ENCODE data around the gene TBC1D4.
A peak's percentile ranks its signal among the peaks of the same experiment; 100 is the strongest.

TBC1D4 gene

DNA sequence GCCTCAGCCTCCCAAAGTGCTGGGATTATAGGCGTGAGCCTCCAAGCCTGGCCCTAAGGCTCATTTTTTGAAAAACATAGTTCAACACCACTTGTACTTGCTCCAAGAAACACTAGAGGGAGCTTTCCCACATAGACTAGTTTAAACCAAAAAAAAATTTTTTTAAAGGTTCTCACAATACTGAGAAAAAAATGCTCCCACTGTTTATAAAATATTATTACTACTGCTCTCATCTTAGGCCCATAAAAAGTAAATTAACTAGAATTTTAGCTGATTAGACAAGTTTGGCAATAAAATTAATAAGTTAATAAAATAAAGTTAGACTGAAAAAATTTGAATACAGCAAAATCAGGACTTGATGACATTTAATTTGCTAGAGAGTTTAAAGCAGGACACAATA lies 109.5 kb downstream of the TBC1D4 start:
- Histone ChIP-seq H3K4me3 (ENCODE audit: low read depth, low read length) (no peak overlapping the region), H2AFZ (ENCODE audit: low read length, unreplicated experiment) (no peak overlapping the region), H3K4me1 (ENCODE audit: control insufficient read depth, insufficient read depth, low read length, unreplicated experiment) (peaks cover 24% of the 10 kb centered on the region), H3K79me2 (ENCODE audit: control insufficient read depth, insufficient read depth, low read length, unreplicated experiment) (no peaks in the 10 kb centered on the region), H3K36me3 (ENCODE audit: insufficient read depth, low read length) (no peaks in the 10 kb centered on the region), H3K27me3 (ENCODE audit: insufficient read depth, low read length) (no peaks in the 10 kb centered on the region), H3K27ac (ENCODE audit: low read depth, low read length) (no peak overlapping the region)

DNA sequence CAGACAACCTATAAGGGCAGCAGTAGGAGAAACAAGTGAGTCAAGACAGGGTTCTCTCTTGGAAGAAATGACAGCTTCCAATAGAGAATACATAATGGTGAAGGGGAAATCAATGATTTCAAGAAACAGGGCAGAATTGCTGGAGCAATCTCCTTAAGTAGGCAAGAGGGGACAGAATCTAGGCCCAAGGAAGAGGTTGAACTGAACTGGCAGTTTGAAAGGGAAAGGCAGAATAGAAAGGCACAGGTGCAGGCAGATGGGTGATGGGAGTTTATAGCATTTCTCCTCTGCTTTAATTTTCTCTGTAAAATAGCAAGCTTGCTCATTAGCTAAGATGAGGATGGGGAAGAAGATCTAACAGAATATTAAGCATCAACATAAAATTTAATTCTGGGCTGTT lies 110.8 kb downstream of the TBC1D4 start:
- H3K4me3 ChIP-seq (ENCODE audit: low read depth, low read length) = no peak overlapping the region
- H3K27ac ChIP-seq (ENCODE audit: low read depth, low read length) = no peak overlapping the region
- H3K27me3 ChIP-seq (ENCODE audit: insufficient read depth, low read length) = no peaks in the 10 kb centered on the region
- H3K36me3 ChIP-seq (ENCODE audit: insufficient read depth, low read length) = no peaks in the 10 kb centered on the region
- peaks cover 37% of the 10 kb centered on the region for H3K4me1 ChIP-seq (ENCODE audit: control insufficient read depth, insufficient read depth, low read length, unreplicated experiment)
- no peak overlapping the region for H2AFZ ChIP-seq (ENCODE audit: low read length, unreplicated experiment)
- peaks cover 4% of the 10 kb centered on the region for H3K79me2 ChIP-seq (ENCODE audit: control insufficient read depth, insufficient read depth, low read length, unreplicated experiment)

DNA sequence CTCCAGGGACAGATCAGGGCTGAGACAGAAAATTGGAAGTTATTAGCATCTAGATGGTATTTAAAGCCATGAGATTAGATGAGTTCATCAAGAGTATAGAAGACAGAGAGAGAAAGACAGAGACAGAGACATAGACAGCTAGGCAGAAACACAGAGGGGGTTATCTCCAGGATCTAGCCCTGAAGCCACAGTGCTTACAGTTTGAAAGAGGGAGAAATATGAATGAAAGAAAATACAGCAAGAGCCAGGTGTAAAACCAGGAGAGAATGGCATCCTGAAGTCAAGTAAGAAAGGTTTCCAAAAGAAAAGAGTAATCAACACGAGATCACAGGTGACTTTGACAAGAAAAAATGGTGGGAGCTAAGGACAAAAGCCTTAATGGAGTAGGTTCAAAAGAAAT lies 111.2 kb downstream of the TBC1D4 start:
- Histone ChIP-seq H3K36me3 (ENCODE audit: insufficient read depth, low read length) (no peaks in the 10 kb centered on the region), H3K27me3 (ENCODE audit: insufficient read depth, low read length) (no peaks in the 10 kb centered on the region), H3K4me3 (ENCODE audit: low read depth, low read length) (no peak overlapping the region), H2AFZ (ENCODE audit: low read length, unreplicated experiment) (no peak overlapping the region), H3K79me2 (ENCODE audit: control insufficient read depth, insufficient read depth, low read length, unreplicated experiment) (peaks cover 6% of the 10 kb centered on the region), H3K27ac (ENCODE audit: low read depth, low read length) (no peak overlapping the region), H3K4me1 (ENCODE audit: control insufficient read depth, insufficient read depth, low read length, unreplicated experiment) (peaks cover 41% of the 10 kb centered on the region)

DNA sequence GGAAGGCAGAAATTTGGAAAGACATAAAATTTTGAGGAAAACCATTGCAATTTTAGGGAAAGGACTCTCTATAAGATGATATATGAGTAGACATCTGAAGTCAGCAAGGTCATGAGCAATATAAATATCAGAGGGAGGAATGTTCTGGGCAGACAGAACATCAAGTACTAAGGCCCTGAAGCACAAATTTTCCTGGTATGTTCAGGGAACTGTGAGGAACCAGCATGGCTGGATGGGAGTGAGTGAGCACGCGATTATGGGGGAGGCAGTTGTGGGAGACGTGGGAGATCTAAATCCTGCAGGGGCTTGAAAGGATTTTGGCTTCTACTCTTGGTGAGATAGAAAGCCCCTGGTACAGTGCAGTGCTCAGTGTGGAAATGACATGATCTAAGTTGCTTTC lies 112.0 kb downstream of the TBC1D4 start:
- peaks cover 48% of the 10 kb centered on the region for H3K4me1 ChIP-seq (ENCODE audit: control insufficient read depth, insufficient read depth, low read length, unreplicated experiment)
- H3K27ac ChIP-seq (ENCODE audit: low read depth, low read length) = no peak overlapping the region
- no peak overlapping the region for H3K4me3 ChIP-seq (ENCODE audit: low read depth, low read length)
- H3K79me2 ChIP-seq (ENCODE audit: control insufficient read depth, insufficient read depth, low read length, unreplicated experiment) = peaks cover 6% of the 10 kb centered on the region
- no peak overlapping the region for H2AFZ ChIP-seq (ENCODE audit: low read length, unreplicated experiment)
- H3K27me3 ChIP-seq (ENCODE audit: insufficient read depth, low read length) = no peaks in the 10 kb centered on the region
- H3K36me3 ChIP-seq (ENCODE audit: insufficient read depth, low read length) = no peaks in the 10 kb centered on the region

DNA sequence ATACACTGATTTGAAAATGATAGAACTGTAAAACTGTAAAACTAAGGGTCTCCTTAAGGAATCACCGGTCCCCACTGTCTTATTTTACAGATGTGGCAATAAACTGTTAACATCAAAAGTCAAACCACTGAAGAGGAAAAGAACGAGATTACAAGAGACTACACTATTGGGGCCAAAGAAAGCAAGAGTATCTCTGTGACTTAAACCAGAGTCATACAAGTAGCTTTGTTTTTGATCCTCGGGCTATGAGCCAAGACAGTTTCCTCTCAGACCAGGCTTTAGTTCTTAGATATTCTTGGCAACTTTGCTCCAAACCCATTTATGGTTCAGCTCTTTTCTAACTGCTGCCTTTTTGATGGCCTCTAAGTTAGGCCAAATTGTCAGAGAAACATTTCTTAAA lies 113.8 kb downstream of the TBC1D4 start:
- peaks cover 58% of the 10 kb centered on the region for H3K4me1 ChIP-seq (ENCODE audit: control insufficient read depth, insufficient read depth, low read length, unreplicated experiment)
- H3K4me3 ChIP-seq (ENCODE audit: low read depth, low read length) = no peak overlapping the region
- no peaks in the 10 kb centered on the region for H3K27me3 ChIP-seq (ENCODE audit: insufficient read depth, low read length)
- peaks cover 15% of the 10 kb centered on the region for H3K79me2 ChIP-seq (ENCODE audit: control insufficient read depth, insufficient read depth, low read length, unreplicated experiment)
- peak overlapping the region; percentile 55 for H3K27ac ChIP-seq (ENCODE audit: low read depth, low read length)
- H2AFZ ChIP-seq (ENCODE audit: low read length, unreplicated experiment) = no peak overlapping the region
- H3K36me3 ChIP-seq (ENCODE audit: insufficient read depth, low read length) = no peaks in the 10 kb centered on the region

DNA sequence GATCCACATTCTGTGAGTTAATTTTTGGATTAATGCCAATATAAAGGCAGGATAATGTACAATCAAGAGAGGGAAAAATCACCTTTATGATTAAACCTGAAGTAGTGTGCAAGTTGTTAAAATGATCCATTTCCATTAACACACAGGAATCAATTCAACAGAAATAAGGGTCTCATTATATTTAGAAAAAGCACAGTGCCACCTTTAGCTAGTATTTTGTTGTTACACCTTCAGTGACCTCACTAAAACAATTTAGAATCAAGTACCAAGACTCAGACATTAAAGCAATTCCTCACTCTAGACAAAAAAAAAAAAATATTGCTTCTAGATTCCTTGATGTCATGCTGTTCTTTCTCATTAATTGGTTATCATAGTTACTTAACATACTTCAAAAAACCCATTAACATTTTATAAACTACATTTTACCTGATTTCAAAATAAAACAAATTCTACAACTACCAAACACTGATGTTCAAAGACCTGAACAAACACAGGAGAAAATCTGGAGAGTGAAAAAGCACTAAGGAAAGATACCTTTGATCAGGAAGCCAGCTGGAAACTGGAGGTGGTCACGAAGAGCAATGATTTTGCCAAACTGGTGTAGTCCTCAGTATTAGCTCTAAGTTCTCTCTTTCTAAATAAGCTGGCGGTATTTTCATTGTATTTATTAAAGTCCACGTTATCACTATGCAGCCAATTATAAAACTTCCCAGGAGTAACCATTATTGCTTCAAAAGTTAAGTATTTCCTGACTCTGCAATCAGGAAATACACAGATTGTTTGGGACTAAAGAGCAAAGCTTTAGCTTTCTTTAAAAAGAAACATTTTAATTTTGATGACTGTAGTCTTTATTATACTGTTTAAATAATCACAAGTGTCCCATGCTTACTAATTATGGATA lies 115.3 kb downstream of the TBC1D4 start:
- H3K27ac ChIP-seq (ENCODE audit: low read depth, low read length) = peak overlapping the region; percentile 82
- peak overlapping the region; percentile 33 for H2AFZ ChIP-seq (ENCODE audit: low read length, unreplicated experiment)
- peaks cover 15% of the 10 kb centered on the region for H3K79me2 ChIP-seq (ENCODE audit: control insufficient read depth, insufficient read depth, low read length, unreplicated experiment)
- no peaks in the 10 kb centered on the region for H3K27me3 ChIP-seq (ENCODE audit: insufficient read depth, low read length)
- peak overlapping the region; percentile 60 for H3K4me3 ChIP-seq (ENCODE audit: low read depth, low read length)
- no peaks in the 10 kb centered on the region for H3K36me3 ChIP-seq (ENCODE audit: insufficient read depth, low read length)
- peaks cover 58% of the 10 kb centered on the region for H3K4me1 ChIP-seq (ENCODE audit: control insufficient read depth, insufficient read depth, low read length, unreplicated experiment)

DNA sequence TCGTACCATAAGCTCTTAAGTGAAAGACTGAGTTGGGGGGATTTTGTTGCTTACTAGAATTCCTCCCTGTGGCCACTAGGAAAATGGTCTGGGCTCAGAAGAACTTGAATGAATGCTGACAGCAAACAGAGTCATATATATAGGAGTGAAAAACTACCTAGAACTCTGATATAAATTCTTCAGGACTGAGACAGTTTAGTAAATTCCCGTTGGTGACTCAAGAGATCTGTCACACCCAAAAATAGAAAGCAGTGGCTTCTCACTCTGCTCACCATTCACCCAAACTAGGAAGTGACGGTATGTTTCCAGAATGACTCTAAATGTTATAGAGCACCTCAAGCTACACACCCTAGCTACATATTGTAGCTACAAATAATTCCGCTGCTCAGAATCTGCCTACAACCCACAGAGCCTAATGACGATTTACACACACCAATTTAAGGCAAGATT lies 116.2 kb downstream of the TBC1D4 start:
- H3K27ac ChIP-seq (ENCODE audit: low read depth, low read length) = peak overlapping the region; percentile 82
- H3K27me3 ChIP-seq (ENCODE audit: insufficient read depth, low read length) = no peaks in the 10 kb centered on the region
- H3K36me3 ChIP-seq (ENCODE audit: insufficient read depth, low read length) = no peaks in the 10 kb centered on the region
- peak overlapping the region; percentile 33 for H2AFZ ChIP-seq (ENCODE audit: low read length, unreplicated experiment)
- H3K4me1 ChIP-seq (ENCODE audit: control insufficient read depth, insufficient read depth, low read length, unreplicated experiment) = peaks cover 58% of the 10 kb centered on the region
- H3K79me2 ChIP-seq (ENCODE audit: control insufficient read depth, insufficient read depth, low read length, unreplicated experiment) = peaks cover 15% of the 10 kb centered on the region
- peak overlapping the region; percentile 60 for H3K4me3 ChIP-seq (ENCODE audit: low read depth, low read length)

DNA sequence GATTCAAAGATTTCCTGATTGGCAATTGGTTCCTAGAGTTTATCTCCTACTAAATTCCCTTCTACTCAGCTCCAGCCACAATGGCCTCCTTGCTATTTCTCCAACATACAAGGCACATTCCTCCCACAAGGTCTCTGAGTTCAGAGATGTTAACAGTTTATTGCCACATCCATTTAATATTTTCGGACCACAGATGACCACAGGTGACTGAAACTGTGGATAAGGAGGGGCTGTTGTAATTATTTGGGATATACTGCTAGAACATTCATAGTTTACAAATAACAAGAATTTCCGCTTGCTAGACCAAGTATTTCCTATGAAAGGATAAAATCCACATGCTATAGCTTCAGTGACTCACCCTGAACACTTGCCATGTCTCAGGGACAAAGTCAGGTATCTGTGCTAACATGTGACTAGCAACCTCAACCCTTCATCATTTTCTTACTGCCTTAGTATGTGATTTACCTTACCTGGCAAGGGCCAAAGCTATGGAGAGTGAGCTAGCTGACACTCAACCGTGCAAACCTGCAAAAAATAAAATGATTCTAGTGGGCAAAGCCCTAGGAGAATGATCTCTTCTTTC lies 117.7 kb downstream of the TBC1D4 start:
- Histone ChIP-seq H3K4me1 (ENCODE audit: control insufficient read depth, insufficient read depth, low read length, unreplicated experiment) (peaks cover 53% of the 10 kb centered on the region), H3K27ac (ENCODE audit: low read depth, low read length) (no peak overlapping the region), H3K79me2 (ENCODE audit: control insufficient read depth, insufficient read depth, low read length, unreplicated experiment) (peaks cover 15% of the 10 kb centered on the region), H3K36me3 (ENCODE audit: insufficient read depth, low read length) (no peaks in the 10 kb centered on the region), H3K4me3 (ENCODE audit: low read depth, low read length) (no peak overlapping the region), H3K27me3 (ENCODE audit: insufficient read depth, low read length) (no peaks in the 10 kb centered on the region), H2AFZ (ENCODE audit: low read length, unreplicated experiment) (no peak overlapping the region)

DNA sequence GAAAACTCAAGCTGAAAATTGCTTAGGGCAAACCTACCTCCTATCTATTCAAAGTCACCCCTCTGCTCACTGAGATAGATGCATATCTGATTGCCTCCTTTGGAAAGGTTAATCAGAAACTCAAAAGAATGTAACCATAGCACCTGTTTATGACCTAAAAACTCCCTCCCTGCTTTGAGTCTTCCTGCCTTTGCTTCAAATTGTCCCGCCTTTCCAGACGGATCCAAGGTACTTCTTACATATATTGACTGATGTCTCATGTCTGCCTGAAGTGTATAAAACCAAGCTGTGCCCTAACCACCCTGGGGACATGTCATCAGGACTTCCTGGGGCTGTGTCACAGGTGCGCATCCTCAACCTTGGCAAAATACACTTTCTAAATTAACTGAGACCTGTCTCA lies 118.6 kb downstream of the TBC1D4 start:
- Histone ChIP-seq H3K4me3 (ENCODE audit: low read depth, low read length) (no peak overlapping the region), H3K27ac (ENCODE audit: low read depth, low read length) (no peak overlapping the region), H3K79me2 (ENCODE audit: control insufficient read depth, insufficient read depth, low read length, unreplicated experiment) (peaks cover 15% of the 10 kb centered on the region), H3K27me3 (ENCODE audit: insufficient read depth, low read length) (no peaks in the 10 kb centered on the region), H2AFZ (ENCODE audit: low read length, unreplicated experiment) (no peak overlapping the region), H3K4me1 (ENCODE audit: control insufficient read depth, insufficient read depth, low read length, unreplicated experiment) (peaks cover 47% of the 10 kb centered on the region), H3K36me3 (ENCODE audit: insufficient read depth, low read length) (no peaks in the 10 kb centered on the region)

DNA sequence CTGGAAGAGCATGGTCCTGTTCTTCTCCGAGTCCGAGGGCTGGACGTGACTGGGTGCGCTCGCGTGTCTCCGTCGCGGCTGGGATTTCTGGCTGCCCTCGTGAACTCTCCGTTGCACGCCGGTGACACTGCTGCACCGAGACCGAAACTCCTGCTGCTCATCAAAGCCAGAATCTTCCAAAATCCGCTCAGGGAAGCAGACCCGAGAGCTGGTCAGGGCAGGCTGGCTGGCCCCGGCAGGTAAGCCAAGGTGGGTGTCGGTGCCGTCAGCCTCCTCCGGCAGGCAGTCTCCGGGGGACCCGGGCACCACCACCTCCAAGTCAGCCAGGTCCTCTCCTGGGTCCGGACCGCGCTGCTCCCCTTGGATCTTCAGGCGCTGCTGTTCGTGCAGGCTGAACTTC lies 119.9 kb downstream of the TBC1D4 start:
- H2AFZ ChIP-seq (ENCODE audit: low read length, unreplicated experiment) = no peak overlapping the region
- H3K4me3 ChIP-seq (ENCODE audit: low read depth, low read length) = no peak overlapping the region
- peaks cover 15% of the 10 kb centered on the region for H3K79me2 ChIP-seq (ENCODE audit: control insufficient read depth, insufficient read depth, low read length, unreplicated experiment)
- peaks cover 37% of the 10 kb centered on the region for H3K4me1 ChIP-seq (ENCODE audit: control insufficient read depth, insufficient read depth, low read length, unreplicated experiment)
- no peak overlapping the region for H3K27ac ChIP-seq (ENCODE audit: low read depth, low read length)
- no peaks in the 10 kb centered on the region for H3K27me3 ChIP-seq (ENCODE audit: insufficient read depth, low read length)
- no peaks in the 10 kb centered on the region for H3K36me3 ChIP-seq (ENCODE audit: insufficient read depth, low read length)

DNA sequence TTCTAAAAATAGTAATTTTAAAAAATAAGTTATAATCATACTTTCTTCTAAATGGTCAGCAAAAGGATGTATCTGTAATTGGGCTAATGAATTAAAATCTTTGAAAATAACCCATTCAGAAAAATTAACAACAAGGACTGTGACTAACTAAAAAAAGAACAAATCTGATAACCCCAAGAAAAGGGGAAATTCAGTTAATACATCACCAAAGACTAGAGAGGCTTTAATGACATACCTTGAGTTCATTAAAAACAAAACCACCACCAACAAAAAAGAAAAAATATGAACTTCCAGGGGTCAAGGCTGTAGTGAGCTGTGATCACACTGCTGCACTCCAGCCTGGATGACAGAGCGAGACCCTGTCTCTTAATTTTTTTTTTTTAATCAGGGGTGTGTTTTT lies 121.8 kb downstream of the TBC1D4 start:
- no peaks in the 10 kb centered on the region for H3K27me3 ChIP-seq (ENCODE audit: insufficient read depth, low read length)
- peaks cover 28% of the 10 kb centered on the region for H3K4me1 ChIP-seq (ENCODE audit: control insufficient read depth, insufficient read depth, low read length, unreplicated experiment)
- H3K36me3 ChIP-seq (ENCODE audit: insufficient read depth, low read length) = no peaks in the 10 kb centered on the region
- H3K4me3 ChIP-seq (ENCODE audit: low read depth, low read length) = no peak overlapping the region
- H3K79me2 ChIP-seq (ENCODE audit: control insufficient read depth, insufficient read depth, low read length, unreplicated experiment) = peaks cover 8% of the 10 kb centered on the region
- H3K27ac ChIP-seq (ENCODE audit: low read depth, low read length) = no peak overlapping the region; the same call in 1 of the 2 replicates
- no peak overlapping the region for H2AFZ ChIP-seq (ENCODE audit: low read length, unreplicated experiment)

All from ACC112 (cell line).